ENCODE measurements around the gene DBP. TPM values are rescaled to one million over a fixed set of nuclear protein-coding genes. Genes with fewer than 3 reads are reported as not detected.

DBP gene
- total RNA-seq, 1 donor from 2014 or later = 2.9 TPM

GRCh38 chr19:48596679-48597465 lies 40.3 kb downstream of the DBP start:
- Mint-ChIP-seq H3K4me1 (ENCODE audit: low read depth, unreplicated experiment) (no peaks in the 10 kb centered on the region), H3K4me3 (ENCODE audit: unreplicated experiment) (no peak overlapping the region), H3K27ac (ENCODE audit: unreplicated experiment) (no peak overlapping the region), H3K36me3 (ENCODE audit: unreplicated experiment) (no peaks in the 10 kb centered on the region), H3K9me3 (ENCODE audit: unreplicated experiment) (peaks cover 3% of the 10 kb centered on the region), H3K27me3 (ENCODE audit: unreplicated experiment) (no peaks in the 10 kb centered on the region)
- TF ChIP-seq CTCF (IDR thresholded peaks at IDR 0.05; ENCODE audit: partially characterized antibody, unreplicated experiment) = no peak
- no peak for DNase-seq

- H3K27me3 Mint-ChIP-seq (ENCODE audit: unreplicated experiment) = no peaks in the 10 kb centered on the region
- no peak for DNase-seq
- H3K4me3 Mint-ChIP-seq (ENCODE audit: unreplicated experiment) = no peak overlapping the region
Measured at GRCh38 chr19:48596237-48596636, 40.9 kb downstream of the DBP start.

GRCh38 chr19:48595833-48596232 lies 41.3 kb downstream of the DBP start:
- Mint-ChIP-seq H3K4me3 (ENCODE audit: unreplicated experiment) (no peak overlapping the region), H3K27me3 (ENCODE audit: unreplicated experiment) (no peaks in the 10 kb centered on the region), H3K4me1 (ENCODE audit: low read depth, unreplicated experiment) (no peaks in the 10 kb centered on the region)

More at GRCh38 chr19:48596237-48596636, 40.9 kb downstream of the DBP start:
- H3K27ac Mint-ChIP-seq (ENCODE audit: unreplicated experiment) = no peak overlapping the region
- H3K4me1 Mint-ChIP-seq (ENCODE audit: low read depth, unreplicated experiment) = no peaks in the 10 kb centered on the region
- no peaks in the 10 kb centered on the region for H3K36me3 Mint-ChIP-seq (ENCODE audit: unreplicated experiment)
- no peak for TF ChIP-seq CTCF (IDR thresholded peaks at IDR 0.05; ENCODE audit: partially characterized antibody, unreplicated experiment)
- peaks cover 3% of the 10 kb centered on the region for H3K9me3 Mint-ChIP-seq (ENCODE audit: unreplicated experiment)

GRCh38 chr19:48595171-48595570 lies 42.0 kb downstream of the DBP start:
- Mint-ChIP-seq H3K27me3 (ENCODE audit: unreplicated experiment) (no peaks in the 10 kb centered on the region), H3K4me3 (ENCODE audit: unreplicated experiment) (no peak overlapping the region), H3K36me3 (ENCODE audit: unreplicated experiment) (no peaks in the 10 kb centered on the region), H3K4me1 (ENCODE audit: low read depth, unreplicated experiment) (no peaks in the 10 kb centered on the region), H3K9me3 (ENCODE audit: unreplicated experiment) (peaks cover 3% of the 10 kb centered on the region), H3K27ac (ENCODE audit: unreplicated experiment) (no peak overlapping the region)
- no peak for TF ChIP-seq CTCF (IDR thresholded peaks at IDR 0.05; ENCODE audit: partially characterized antibody, unreplicated experiment)
- DNase-seq = no peak

More at GRCh38 chr19:48595833-48596232, 41.3 kb downstream of the DBP start:
- no peaks in the 10 kb centered on the region for H3K36me3 Mint-ChIP-seq (ENCODE audit: unreplicated experiment)
- H3K9me3 Mint-ChIP-seq (ENCODE audit: unreplicated experiment) = peaks cover 3% of the 10 kb centered on the region
- DNase-seq = no peak
- no peak overlapping the region for H3K27ac Mint-ChIP-seq (ENCODE audit: unreplicated experiment)
- TF ChIP-seq CTCF (IDR thresholded peaks at IDR 0.05; ENCODE audit: partially characterized antibody, unreplicated experiment) = no peak

GRCh38 chr19:48591021-48591420 lies 46.2 kb downstream of the DBP start:
- no peak for DNase-seq
- Mint-ChIP-seq H3K27me3 (ENCODE audit: unreplicated experiment) (peaks cover 3% of the 10 kb centered on the region), H3K27ac (ENCODE audit: unreplicated experiment) (no peak overlapping the region), H3K4me1 (ENCODE audit: low read depth, unreplicated experiment) (no peaks in the 10 kb centered on the region), H3K9me3 (ENCODE audit: unreplicated experiment) (peaks cover 3% of the 10 kb centered on the region), H3K4me3 (ENCODE audit: unreplicated experiment) (no peak overlapping the region), H3K36me3 (ENCODE audit: unreplicated experiment) (no peaks in the 10 kb centered on the region)
- TF ChIP-seq CTCF (IDR thresholded peaks at IDR 0.05; ENCODE audit: partially characterized antibody, unreplicated experiment) = no peak
